IMR-90 (cell line): Measurements from ENCODE around the gene OTOGL. TPM values are rescaled to one million over a fixed set of nuclear protein-coding genes. Genes with fewer than 3 reads are reported as not detected.
A peak's percentile ranks its signal among the peaks of the same experiment; 100 is the strongest.

Experiments used
- ATAC-seq: fragments of 200-7000 bp; cut with Tn5 transposase; 2 replicates; pipeline ENCODE4 v1.9.1; 2020; ENCODE audit warnings: low read depth, mild to moderate bottlenecking, moderate library complexity
- BruUV-seq: library from RNA; stranded (reverse); fragments of 400-500 nt; replicated peaks from 2 replicates; lab custom pipeline; 2021; lab: Mats Ljungman, UMichigan
- CTCF ChIA-PET: fragments of 300-600 bp; formaldehyde crosslinking; extraction: SDS; loops from one replicate; lab custom pipeline; 2021; ENCODE audit warnings: antibody characterized with exemption; lab: Yijun Ruan, JAX
- POLR2A ChIA-PET: fragments of 300-600 bp; sonication (Branson Sonifier 250); formaldehyde crosslinking; loops from one replicate; lab custom pipeline; 2022; ENCODE audit warnings: antibody characterized with exemption; ENCODE audit not compliant: unreplicated experiment; lab: Charles Lee
- DNase-seq: peaks from one replicate; pipeline ENCODE4 v3.0.0; 2013
- H2AFZ ChIP-seq: replicated peaks from 2 replicates; pipeline ENCODE3; 2013; ENCODE audit warnings: low read length, mild to moderate bottlenecking; ENCODE audit not compliant: poor library complexity
- H2AK5ac ChIP-seq: 2 replicates; pipeline ENCODE4 v1.6.1; 2013; ENCODE audit warnings: low read depth, low read length, inconsistent platforms
- H2AK9ac ChIP-seq: replicated peaks from 2 replicates; pipeline ENCODE3; 2013; ENCODE audit warnings: mild to moderate bottlenecking, low read depth, low read length, moderate library complexity; ENCODE audit not compliant: poor library complexity
- H2BK120ac ChIP-seq: 2 replicates; pipeline ENCODE4 v1.6.1; 2013; ENCODE audit warnings: low read depth, low read length, inconsistent platforms
- H2BK15ac ChIP-seq: 3 replicates; pipeline ENCODE4 v1.6.1; 2013; ENCODE audit warnings: low read depth, low read length, inconsistent platforms
- H2BK20ac ChIP-seq: 2 replicates; pipeline ENCODE4 v1.6.1; 2013; ENCODE audit warnings: low read depth, mild to moderate bottlenecking, inconsistent platforms, low read length, moderate library complexity
- H2BK5ac ChIP-seq: 2 replicates; pipeline ENCODE4 v1.6.1; 2013; ENCODE audit warnings: mild to moderate bottlenecking, low read depth, low read length, inconsistent platforms; ENCODE audit not compliant: poor library complexity, severe bottlenecking
- H3K14ac ChIP-seq: replicated peaks from 2 replicates; pipeline ENCODE4 v1.6.1; 2013; ENCODE audit warnings: low read depth, low read length, inconsistent platforms
- H3K18ac ChIP-seq: 2 replicates; pipeline ENCODE4 v1.6.1; 2013; ENCODE audit warnings: low read depth, low read length, control low read depth
- H3K23ac ChIP-seq: 2 replicates; pipeline ENCODE4 v1.6.1; 2013; ENCODE audit warnings: low read depth, low read length, inconsistent platforms
- H3K27ac ChIP-seq: 2 replicates; pipeline ENCODE4 v1.5.1; 2013; ENCODE audit warnings: mild to moderate bottlenecking, control low read depth, low read length; ENCODE audit not compliant: insufficient read depth
- H3K27me3 ChIP-seq: 2 replicates; pipeline ENCODE4 v1.6.1; 2013; ENCODE audit warnings: low read length; ENCODE audit not compliant: control insufficient read depth, insufficient read depth
- H3K36me3 ChIP-seq: 2 replicates; pipeline ENCODE4 v1.6.1; 2013; ENCODE audit warnings: low read length, mixed read lengths; ENCODE audit not compliant: control insufficient read depth, insufficient read depth
- H3K4ac ChIP-seq: 2 replicates; pipeline ENCODE4 v1.6.1; 2013; ENCODE audit warnings: low read depth, low read length, inconsistent platforms
- H3K4me1 ChIP-seq: 2 replicates; pipeline ENCODE4 v1.6.1; 2013; ENCODE audit warnings: low read length, mixed read lengths; ENCODE audit not compliant: control insufficient read depth, insufficient read depth
- H3K4me2 ChIP-seq: 2 replicates; pipeline ENCODE4 v1.6.1; 2013; ENCODE audit warnings: low read depth, mild to moderate bottlenecking, control low read depth, low read length, moderate library complexity
- H3K4me3 ChIP-seq: 2 replicates; pipeline ENCODE4 v1.5.1; 2013; ENCODE audit warnings: low read depth, mild to moderate bottlenecking, control low read depth, low read length, moderate library complexity; ENCODE audit not compliant: insufficient read depth
- H3K56ac ChIP-seq: 2 replicates; pipeline ENCODE4 v1.6.1; 2013; ENCODE audit warnings: low read length, inconsistent platforms; ENCODE audit not compliant: insufficient read depth; ENCODE audit errors: extremely low read depth
- H3K79me1 ChIP-seq, 2 experiments: 2 replicates each; pipeline ENCODE4 v1.6.1; 2013; ENCODE audit warnings: low read length in 2 of 2, inconsistent platforms in 1 of 2, low read depth in 1 of 2
- H3K9ac ChIP-seq: 2 replicates; pipeline ENCODE4 v1.6.1; 2013; ENCODE audit warnings: low read depth, low read length, control low read depth
- H3K9me1 ChIP-seq: 2 replicates; pipeline ENCODE4 v1.6.1; 2013; ENCODE audit warnings: low read length, inconsistent platforms; ENCODE audit not compliant: insufficient read depth
- H3K9me3 ChIP-seq: 2 replicates; pipeline ENCODE4 v1.6.1; 2013; ENCODE audit warnings: low read length; ENCODE audit not compliant: control insufficient read depth, insufficient read depth
- H4K20me1 ChIP-seq: 2 replicates; pipeline ENCODE4 v1.6.1; 2013; ENCODE audit warnings: low read length, inconsistent platforms; ENCODE audit not compliant: insufficient read depth
- H4K5ac ChIP-seq: 2 replicates; pipeline ENCODE4 v1.6.1; 2013; ENCODE audit warnings: mild to moderate bottlenecking, low read depth, low read length, control low read depth
- H4K8ac ChIP-seq, 2 experiments: 2 replicates each; pipeline ENCODE4 v1.6.1; 2013; ENCODE audit warnings: low read depth in 2 of 2, low read length in 2 of 2, control low read depth in 1 of 2, inconsistent platforms in 1 of 2
- H4K91ac ChIP-seq: 2 replicates; pipeline ENCODE4 v1.6.1; 2013; ENCODE audit warnings: low read depth, low read length, inconsistent platforms; ENCODE audit not compliant: insufficient read depth
- CEBPB ChIP-seq: IDR thresholded peaks from 2 replicates; pipeline ENCODE4 v1.6.1; 2012; ENCODE audit warnings: low read depth, low read length, improper control_type of control experiment
- MAZ ChIP-seq: IDR thresholded peaks from 2 replicates; pipeline ENCODE4 v1.6.1; 2012; ENCODE audit warnings: low read depth, mild to moderate bottlenecking, low read length, improper control_type of control experiment, moderate library complexity, borderline replicate concordance
- RAD21 ChIP-seq: IDR thresholded peaks from 2 replicates; pipeline ENCODE4 v1.6.1; 2012; ENCODE audit warnings: low read length, improper control_type of control experiment
- SMC3 ChIP-seq: fragments of 150-350 bp; IDR thresholded peaks from 2 replicates; pipeline ENCODE4 v1.6.1; 2016; ENCODE audit warnings: low read depth, mild to moderate bottlenecking, antibody characterized with exemption, low read length, moderate library complexity
- WGBS, 2 experiments: methylation state at CpG; one replicate each; pipeline versions ENCODE4 v1.1.5 to v1.1.7; 2013; ENCODE audit warnings: missing lambda C conversion rate in 2 of 2; ENCODE audit not compliant: insufficient read length in 1 of 2; ENCODE audit errors: extremely low coverage in 2 of 2; 5-methylcytosine and 5-hydroxymethylcytosine counted together
- dilution Hi-C: fragments of 300-500 bp; cut with HindIII; formaldehyde crosslinking; loops from one replicate; pipeline ENCODE4 v1.14.3; 2018; ENCODE audit warnings: low sequenced_read_pairs; ENCODE audit not compliant: unreplicated experiment
- in situ Hi-C: fragments of 300-500 bp; cut with MboI; formaldehyde crosslinking; loops from 3 replicates; pipeline ENCODE4 v1.14.3; 2019; ENCODE audit warnings: low sequenced_read_pairs, inconsistent platforms, mixed read lengths
- intact Hi-C: fragments of 100-400 bp; cut with micrococcal nuclease; formaldehyde crosslinking; loops from 2 replicates; pipeline ENCODE4 v1.10.0; 2022
- polyA plus RNA-seq, 3 experiments: library from polyadenylated mRNA; depleted of rRNA; stranded (reverse); fragments of >200 nt; gene quantifications; 2 replicates each; pipeline ENCODE4 v1.2.3, GENCODE V29; 2012; ENCODE audit warnings: low replicate concordance in 1 of 3
- total RNA-seq: library from RNA; depleted of rRNA; stranded (reverse); fragments of >200 nt; gene quantifications from 2 replicates; pipeline ENCODE4 v1.2.3, GENCODE V29; 2012
- TF ChIP-seq, protein P1 (sequence below): conservative IDR thresholded peaks from 2 replicates; pipeline ENCODE4 v1.5.1; 2012; ENCODE audit warnings: mild to moderate bottlenecking, low read depth, low read length, improper control_type of control experiment
- TF ChIP-seq, protein P2 (sequence below): fragments of 150-350 bp; IDR thresholded peaks from 2 replicates; pipeline ENCODE4 v1.6.1; 2017; ENCODE audit warnings: mild to moderate bottlenecking, antibody characterized with exemption, low read length, low read depth

Gene OTOGL
- total and polyA plus RNA-seq, 2 of the 4 experiments (the other 2 are of a cell fraction): 0.10 to 0.18 TPM

DNA sequence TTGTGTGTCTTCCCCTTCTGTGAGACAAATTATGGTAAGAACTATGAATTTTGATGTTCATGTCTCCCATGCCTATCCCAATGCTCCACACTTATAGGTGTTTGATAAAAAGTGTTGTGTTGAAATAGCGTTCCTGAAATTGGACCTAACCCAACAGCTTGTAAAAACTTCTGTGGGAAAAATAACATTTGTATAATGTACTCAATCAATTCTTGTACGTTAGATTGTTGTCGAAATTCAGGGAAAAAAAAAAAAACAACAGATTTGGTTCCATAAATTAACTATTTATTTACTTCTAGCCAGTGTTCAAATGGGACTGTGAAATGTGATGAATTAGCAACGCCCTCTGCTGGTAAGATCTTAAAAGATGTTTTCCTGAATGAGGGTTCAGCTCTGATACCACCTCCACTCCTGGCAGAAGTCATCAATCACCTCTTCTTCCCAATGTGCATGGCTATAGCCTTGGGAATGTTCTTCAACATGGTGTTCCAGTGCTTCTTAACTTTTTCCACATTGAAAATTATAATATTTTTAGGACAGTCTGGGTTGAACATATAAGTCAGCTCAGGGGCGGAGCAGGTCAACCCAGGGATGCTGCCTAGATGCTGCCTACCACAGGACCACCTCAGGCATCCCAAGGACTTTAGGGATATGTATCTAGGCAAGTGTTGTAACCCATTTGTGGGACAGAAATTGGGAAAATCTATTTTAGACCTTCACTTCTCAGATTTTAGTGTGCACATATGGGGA is 170.6 kb downstream of the OTOGL start:
- no peak overlapping the region for H2AK9ac ChIP-seq
- ATAC-seq (peak; percentile 64), DNase-seq (peak; percentile 60)
- H3K4me3 ChIP-seq: no peak overlapping the region
- H2AFZ ChIP-seq: no peak overlapping the region
- H4K91ac ChIP-seq: no peak overlapping the region
- no peaks in the 10 kb centered on the region for H3K36me3 ChIP-seq
- H2BK5ac ChIP-seq: peak overlapping the region; percentile 81
- H3K18ac ChIP-seq: no peak overlapping the region
- ChIA-PET POLR2A (interaction anchor here (0.7 kb wide), 1 partner anchor 17 kb away, joined by 6 read pairs; no protein-coding TSS in a partner anchor), CTCF (interaction anchor here (0.6 to 5.6 kb wide), 14 partner anchors 11 to 1479 kb away, joined by 3 to 46 read pairs (median 4); no protein-coding TSS in a partner anchor)
- WGBS, 2 experiments: no CpG with 5 or more reads among the region's 5 CpGs
- intact Hi-C loops (loop anchor here (1.0 to 5.0 kb wide), 6 partner anchors 75 to 862 kb away; partner anchors contain the start of gene PPP1R12A), dilution Hi-C loops (no loop called here), in situ Hi-C loops (loop anchor here (5.0 to 10.0 kb wide), 2 partner anchors 68 to 865 kb away; no protein-coding TSS in a partner anchor)
- no TSS peak for BruUV-seq
- peaks cover 4% of the 10 kb centered on the region for H3K4me1 ChIP-seq
- no peak overlapping the region for H3K23ac ChIP-seq
- H3K9me1 ChIP-seq: no peaks in the 10 kb centered on the region
- no peaks in the 10 kb centered on the region for H3K79me1 ChIP-seq
- no peak overlapping the region for H3K9ac ChIP-seq
- peak overlapping the region in 1 of 2 experiments; percentile 20; a peak in 1 of 4 replicates for H4K8ac ChIP-seq
- peak overlapping the region; percentile 3; the same call in 1 of the 2 replicates for H2BK20ac ChIP-seq
- no peaks in the 10 kb centered on the region for H3K27me3 ChIP-seq
- H2BK120ac ChIP-seq: 0 out of 2 replicates have a peak overlapping the region, but pooled peaks have one; percentile 46
- H4K20me1 ChIP-seq: no peaks in the 10 kb centered on the region
- no peak overlapping the region; the same call in 1 of the 2 replicates for H3K4ac ChIP-seq
- no peak overlapping the region for H4K5ac ChIP-seq
- H3K4me2 ChIP-seq: no peak overlapping the region
- no peak overlapping the region for H3K27ac ChIP-seq
- TF ChIP-seq SMC3 (peak; percentile 60), MAZ (no peak), CEBPB (no peak), RAD21 (peak; percentile 66)
- TF ChIP-seq, protein P1, sequence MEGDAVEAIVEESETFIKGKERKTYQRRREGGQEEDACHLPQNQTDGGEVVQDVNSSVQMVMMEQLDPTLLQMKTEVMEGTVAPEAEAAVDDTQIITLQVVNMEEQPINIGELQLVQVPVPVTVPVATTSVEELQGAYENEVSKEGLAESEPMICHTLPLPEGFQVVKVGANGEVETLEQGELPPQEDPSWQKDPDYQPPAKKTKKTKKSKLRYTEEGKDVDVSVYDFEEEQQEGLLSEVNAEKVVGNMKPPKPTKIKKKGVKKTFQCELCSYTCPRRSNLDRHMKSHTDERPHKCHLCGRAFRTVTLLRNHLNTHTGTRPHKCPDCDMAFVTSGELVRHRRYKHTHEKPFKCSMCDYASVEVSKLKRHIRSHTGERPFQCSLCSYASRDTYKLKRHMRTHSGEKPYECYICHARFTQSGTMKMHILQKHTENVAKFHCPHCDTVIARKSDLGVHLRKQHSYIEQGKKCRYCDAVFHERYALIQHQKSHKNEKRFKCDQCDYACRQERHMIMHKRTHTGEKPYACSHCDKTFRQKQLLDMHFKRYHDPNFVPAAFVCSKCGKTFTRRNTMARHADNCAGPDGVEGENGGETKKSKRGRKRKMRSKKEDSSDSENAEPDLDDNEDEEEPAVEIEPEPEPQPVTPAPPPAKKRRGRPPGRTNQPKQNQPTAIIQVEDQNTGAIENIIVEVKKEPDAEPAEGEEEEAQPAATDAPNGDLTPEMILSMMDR: peak; percentile 70
- TF ChIP-seq, protein P2, sequence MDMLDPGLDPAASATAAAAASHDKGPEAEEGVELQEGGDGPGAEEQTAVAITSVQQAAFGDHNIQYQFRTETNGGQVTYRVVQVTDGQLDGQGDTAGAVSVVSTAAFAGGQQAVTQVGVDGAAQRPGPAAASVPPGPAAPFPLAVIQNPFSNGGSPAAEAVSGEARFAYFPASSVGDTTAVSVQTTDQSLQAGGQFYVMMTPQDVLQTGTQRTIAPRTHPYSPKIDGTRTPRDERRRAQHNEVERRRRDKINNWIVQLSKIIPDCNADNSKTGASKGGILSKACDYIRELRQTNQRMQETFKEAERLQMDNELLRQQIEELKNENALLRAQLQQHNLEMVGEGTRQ: no peak
- H3K9me3 ChIP-seq: no peaks in the 10 kb centered on the region
- no peak overlapping the region for H3K56ac ChIP-seq
- no peak overlapping the region for H3K14ac ChIP-seq
- no peak overlapping the region for H2BK15ac ChIP-seq
- no peak overlapping the region for H2AK5ac ChIP-seq
